ENCODE data around the gene SLC11A2. TPM values are rescaled to one million over a fixed set of nuclear protein-coding genes. Genes with fewer than 3 reads are reported as not detected.

The SLC11A2 gene
- total RNA-seq, 1 donor from 2014 or later: 42.9 TPM

- Histone ChIP-seq H3K36me3 (ENCODE audit: control insufficient read depth, insufficient read depth, low read length) (no peaks in the 10 kb centered on the region), H3K27me3 (ENCODE audit: control insufficient read depth, insufficient read depth, low read length) (no peaks in the 10 kb centered on the region), H3K4me3 (ENCODE audit: low read depth, low read length) (no peak overlapping the region)
- DNase-seq (ENCODE audit: low read depth) (no peak), FAIRE-seq (no peak)
- no peak for TF ChIP-seq CTCF (IDR thresholded peaks at IDR 0.05; ENCODE audit: insufficient read depth, low read length, severe bottlenecking)
Measured at GRCh38 chr12:50929831-50930230, 96.4 kb downstream of the SLC11A2 start.

Other genes starting within 250 kb of the SLC11A2 start
- not detected in 2 replicates for gene TMPRSS12, start 183.5 kb downstream of the SLC11A2 start, total RNA-seq
- not detected in 2 replicates for gene HIGD1C, start 73.8 kb downstream of the SLC11A2 start, total RNA-seq
- gene LETMD1, start 21.9 kb upstream of the SLC11A2 start, total RNA-seq: 41.2 and 67.9 TPM in 2 replicates
- gene CSRNP2, start 57.2 kb upstream of the SLC11A2 start, total RNA-seq: 14.5 and 19.2 TPM in 2 replicates
- gene TFCP2, start 146.8 kb upstream of the SLC11A2 start, total RNA-seq: 7.1 and 7.6 TPM in 2 replicates
- gene POU6F1, start 191.7 kb upstream of the SLC11A2 start, total RNA-seq: 0.26 and 0.64 TPM in 2 replicates
- gene DAZAP2, start 212.4 kb upstream of the SLC11A2 start, total RNA-seq: 50.5 and 69.1 TPM in 2 replicates
- gene SMAGP, start 244.0 kb upstream of the SLC11A2 start, total RNA-seq: 7.4 and 23.8 TPM in 2 replicates